ENCODE results near the gene KCNN4.

The KCNN4 gene

GRCh38 chr19:43784981-43785808, 4.4 kb upstream of the KCNN4 start (continued):
- no peak for TF ChIP-seq EGR2 (tag by site-specific recombination; IDR thresholded peaks at IDR 0.05; ENCODE audit: low read depth)
- TF ChIP-seq ZNF280D (tag by site-specific recombination; IDR thresholded peaks at IDR 0.05), result 0 out of 2 replicates have a peak, but pooled peaks have one; percentile 12
- TF ChIP-seq ZNF366 (tag by site-specific recombination; conservative IDR thresholded peaks at IDR 0.05), result peak; percentile 95
- no peak for TF ChIP-seq ZNF155 (tag by site-specific recombination; IDR thresholded peaks at IDR 0.05)
- no peak for TF ChIP-seq ZSCAN16 (tag by site-specific recombination; IDR thresholded peaks at IDR 0.05)
- no peak for TF ChIP-seq ZNF169 (tag by site-specific recombination; IDR thresholded peaks at IDR 0.05)
- no peak for TF ChIP-seq KLF7 (tag by site-specific recombination; IDR thresholded peaks at IDR 0.05; ENCODE audit: borderline replicate concordance)
- no peak for TF ChIP-seq ZNF112 (tag by site-specific recombination; IDR thresholded peaks at IDR 0.05)
- TF ChIP-seq ZNF791 (tag by site-specific recombination; IDR thresholded peaks at IDR 0.05), result no peak
- TF ChIP-seq ZNF146 (tag by site-specific recombination; IDR thresholded peaks at IDR 0.05), result no peak
- TF ChIP-seq ZNF670 (tag by site-specific recombination; IDR thresholded peaks at IDR 0.05; ENCODE audit: low read depth), result no peak
- TF ChIP-seq ZNF514 (tag by site-specific recombination; IDR thresholded peaks at IDR 0.05), result no peak
- TF ChIP-seq ZNF214 (tag by site-specific recombination; IDR thresholded peaks at IDR 0.05; ENCODE audit: borderline replicate concordance), result no peak
- TF ChIP-seq KLF9 (tag by site-specific recombination; IDR thresholded peaks at IDR 0.05; ENCODE audit: low read depth), result 0 out of 2 replicates have a peak, but pooled peaks have one; percentile 9
- TF ChIP-seq SCRT2 (tag by site-specific recombination; IDR thresholded peaks at IDR 0.05), result no peak

- Histone ChIP-seq H3K27ac (ENCODE audit: extremely low read depth, low read depth, low read length) (peak overlapping the region; percentile 28; the same call in 1 of the 2 replicates), H3K4me1 (ENCODE audit: control insufficient read depth, insufficient read depth, low read length) (no peaks in the 10 kb centered on the region; the same call in 1 of the 2 replicates), H3K9me3 (ENCODE audit: control insufficient read depth, insufficient read depth, low read depth, low read length) (no peaks in the 10 kb centered on the region; the same call in 1 of the 2 replicates), H3K4me3 (ENCODE audit: low read depth, low read length) (no peak overlapping the region), H3K36me3 (ENCODE audit: control insufficient read depth in 2 of 2, insufficient read depth in 1 of 2, low read length in 2 of 2) (no peaks in the 10 kb centered on the region)
- POLR2A ChIA-PET, result interaction anchor here (0.6 to 1.9 kb wide), 4 partner anchors 13 to 39 kb away, joined by 3 to 10 read pairs (median 6); partner anchors contain the start of gene SMG9
- CTCF ChIA-PET, result interaction anchor here (0.6 to 15.3 kb wide), 29 partner anchors 8 to 1600 kb away, joined by 3 to 213 read pairs (median 5); partner anchors contain the start of genes IRGC and SMG9
- TF ChIP-seq KLF1 (tag by site-specific recombination; IDR thresholded peaks at IDR 0.05) (peak; percentile 54; the same call in 1 of the 2 replicates), SP7 (tag by site-specific recombination; IDR thresholded peaks at IDR 0.05) (peak; percentile 64), ZIC2 (tag by site-specific recombination; IDR thresholded peaks at IDR 0.05) (0 out of 2 replicates have a peak, but pooled peaks have one; percentile 28), WT1 (tag by site-specific recombination; IDR thresholded peaks at IDR 0.05) (peak; percentile 71; the same call in 1 of the 2 replicates), ZNF398 (tag by site-specific recombination; IDR thresholded peaks at IDR 0.05) (peak; percentile 97), INSM2 (tag by site-specific recombination; IDR thresholded peaks at IDR 0.05) (no peak), ZNF629 (tag by site-specific recombination; IDR thresholded peaks at IDR 0.05) (peak; percentile 44; the same call in 1 of the 2 replicates), PRDM10 (tag by site-specific recombination; IDR thresholded peaks at IDR 0.05) (0 out of 2 replicates have a peak, but pooled peaks have one; percentile 33), GLIS2 (tag by site-specific recombination; IDR thresholded peaks at IDR 0.05) (peak; percentile 82), EGR2 (tag by site-specific recombination; IDR thresholded peaks at IDR 0.05; ENCODE audit: low read depth) (no peak)
These were observed 3.6 kb upstream of the KCNN4 start for GRCh38 chr19:43784241-43784980.
